Common myeloid progenitor, CD34-positive (primary cell): ENCODE measurements around the gene FSCN2.
A peak's percentile ranks its signal among the peaks of the same experiment; 100 is the strongest.

Source experiments
- CTCF ChIA-PET: fragments of 350-600 bp; sonication (Branson Sonifier 250); formaldehyde crosslinking; loops from one replicate; lab custom pipeline; 2021; ENCODE audit warnings: antibody characterized with exemption; lab: Charles Lee
- POLR2A ChIA-PET: fragments of 350-600 bp; sonication (Branson Sonifier 250); formaldehyde crosslinking; loops from one replicate; lab custom pipeline; 2021; ENCODE audit warnings: antibody characterized with exemption; lab: Charles Lee
- DNase-seq, 3 donors: peaks; one replicate each; pipeline versions ENCODE4 v3.0.0 to v3.0.0-alpha.2; 2013
- H3K27ac ChIP-seq, 2 experiments: 1 replicate in 1 of 2; 2 replicates in 1 of 2; pipeline ENCODE4 v1.7.0; 2013; ENCODE audit warnings: inconsistent platforms in 2 of 2, low read length in 2 of 2, mild to moderate bottlenecking in 2 of 2, low read depth in 1 of 2, moderate library complexity in 1 of 2; ENCODE audit not compliant: severe bottlenecking in 2 of 2, insufficient read depth in 1 of 2, poor library complexity in 1 of 2
- H3K27me3 ChIP-seq, 5 experiments: replicated peaks in 2 of 5; 1 replicate in 3 of 5; 2 replicates in 2 of 5; pipeline versions ENCODE4 v1.6.1 to v1.7.0; 2013; ENCODE audit warnings: low read length in 4 of 5, mild to moderate bottlenecking in 2 of 5, moderate library complexity in 2 of 5, inconsistent platforms in 1 of 5; ENCODE audit not compliant: insufficient read depth in 5 of 5, control insufficient read depth in 4 of 5
- H3K36me3 ChIP-seq, 4 experiments: 1 replicate in 2 of 4; 2 replicates in 2 of 4; pipeline versions ENCODE4 v1.6.1 to v1.7.0; 2013; ENCODE audit warnings: low read length in 3 of 4, control low read depth in 1 of 4, mild to moderate bottlenecking in 1 of 4; ENCODE audit not compliant: control insufficient read depth in 4 of 4, insufficient read depth in 4 of 4
- H3K4me1 ChIP-seq, 4 experiments: 1 replicate in 3 of 4; 2 replicates in 1 of 4; pipeline versions ENCODE4 v1.6.1 to v1.7.1; 2013; ENCODE audit warnings: low read length in 3 of 4, mild to moderate bottlenecking in 3 of 4, control low read depth in 1 of 4, inconsistent platforms in 1 of 4, moderate library complexity in 1 of 4; ENCODE audit not compliant: control insufficient read depth in 4 of 4, insufficient read depth in 4 of 4; ENCODE audit errors: control extremely low read depth in 1 of 4
- H3K4me3 ChIP-seq, 7 experiments: 1 replicate in 4 of 7; 2 replicates in 3 of 7; pipeline versions ENCODE4 v1.5.1 to v1.7.0; 2013; ENCODE audit warnings: mild to moderate bottlenecking in 7 of 7, low read length in 6 of 7, moderate library complexity in 6 of 7, inconsistent platforms in 2 of 7, low read depth in 2 of 7, control low read depth in 1 of 7; ENCODE audit not compliant: insufficient read depth in 4 of 7, control insufficient read depth in 1 of 7; ENCODE audit errors: extremely low read depth in 1 of 7
- H3K9me3 ChIP-seq, 5 experiments: 1 replicate in 4 of 5; 2 replicates in 1 of 5; pipeline versions ENCODE4 v1.6.1 to v1.7.1; 2013; ENCODE audit warnings: low read length in 4 of 5, mild to moderate bottlenecking in 2 of 5, inconsistent platforms in 1 of 5, low read depth in 1 of 5, moderate library complexity in 1 of 5; ENCODE audit not compliant: control insufficient read depth in 4 of 5, insufficient read depth in 2 of 5; ENCODE audit errors: control extremely low read depth in 1 of 5
- WGBS: methylation state at CpG from one replicate; pipeline ENCODE4 v1.1.5; 2013; ENCODE audit not compliant: insufficient coverage; 5-methylcytosine and 5-hydroxymethylcytosine counted together

The FSCN2 gene

DNA sequence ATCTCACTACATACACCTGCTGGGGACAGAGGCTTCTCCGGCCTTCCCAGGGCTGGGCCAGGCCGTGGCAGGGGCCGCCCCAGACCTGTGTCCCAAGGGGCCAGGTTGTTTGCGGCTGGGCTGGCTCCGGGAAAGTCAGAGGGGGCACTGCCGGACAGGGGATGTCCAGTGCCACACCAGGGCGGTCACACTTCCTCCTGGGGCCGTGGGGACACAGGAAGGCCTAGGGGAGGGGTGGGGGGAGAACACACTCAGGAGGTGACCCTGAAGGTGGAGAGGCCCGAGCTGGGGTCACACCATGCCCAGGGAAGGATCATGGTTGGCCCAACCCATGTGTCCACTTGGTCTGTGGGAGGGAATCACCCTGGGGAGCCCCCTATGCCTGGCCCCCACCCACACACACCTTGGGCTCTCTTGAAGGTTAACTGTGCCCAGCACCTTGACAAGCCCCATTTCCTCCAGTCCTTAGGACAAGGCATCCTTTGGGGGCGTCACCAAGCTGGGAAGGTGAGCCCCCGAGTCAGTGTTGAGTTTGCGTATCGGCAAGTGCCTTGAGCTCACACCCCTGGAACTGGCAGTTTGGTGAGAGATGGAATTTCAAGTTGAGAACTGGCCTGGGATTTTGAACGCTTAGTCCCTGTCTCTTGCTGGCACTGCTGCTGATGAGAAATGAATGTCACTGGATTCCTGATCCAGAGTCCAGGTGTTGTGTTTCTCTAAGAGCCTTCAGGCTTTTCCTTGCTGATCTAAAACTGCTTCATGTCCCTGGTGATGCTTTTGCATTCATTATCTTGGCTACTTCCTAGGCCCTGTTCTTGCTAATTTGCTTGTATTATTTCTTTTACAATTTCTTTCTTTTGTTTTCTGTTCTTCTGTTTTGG is 7.9 kb upstream of the FSCN2 start:
- no peaks in the 10 kb centered on the region for H3K36me3 ChIP-seq
- H3K9me3 ChIP-seq: no peaks in the 10 kb centered on the region
- ChIA-PET CTCF (interaction anchor here (0.6 to 1.2 kb wide), 3 partner anchors 18 to 50 kb away, joined by 3 read pairs; no protein-coding TSS in a partner anchor), POLR2A (no interaction called here)
- WGBS: 84% methylated on average over 10 of the region's 14 CpGs
- H3K4me1 ChIP-seq: peaks cover 0 to 39% (median 33%) of the 10 kb centered on the region in 4 experiments
- peaks cover 0 to 13% (median 0%) of the 10 kb centered on the region in 5 experiments for H3K27me3 ChIP-seq
- H3K27ac ChIP-seq: no peak overlapping the region
- DNase-seq: no peak
- H3K4me3 ChIP-seq: peak overlapping the region in 3 of 7 experiments; percentile 63 to 73 (median 69)

DNA sequence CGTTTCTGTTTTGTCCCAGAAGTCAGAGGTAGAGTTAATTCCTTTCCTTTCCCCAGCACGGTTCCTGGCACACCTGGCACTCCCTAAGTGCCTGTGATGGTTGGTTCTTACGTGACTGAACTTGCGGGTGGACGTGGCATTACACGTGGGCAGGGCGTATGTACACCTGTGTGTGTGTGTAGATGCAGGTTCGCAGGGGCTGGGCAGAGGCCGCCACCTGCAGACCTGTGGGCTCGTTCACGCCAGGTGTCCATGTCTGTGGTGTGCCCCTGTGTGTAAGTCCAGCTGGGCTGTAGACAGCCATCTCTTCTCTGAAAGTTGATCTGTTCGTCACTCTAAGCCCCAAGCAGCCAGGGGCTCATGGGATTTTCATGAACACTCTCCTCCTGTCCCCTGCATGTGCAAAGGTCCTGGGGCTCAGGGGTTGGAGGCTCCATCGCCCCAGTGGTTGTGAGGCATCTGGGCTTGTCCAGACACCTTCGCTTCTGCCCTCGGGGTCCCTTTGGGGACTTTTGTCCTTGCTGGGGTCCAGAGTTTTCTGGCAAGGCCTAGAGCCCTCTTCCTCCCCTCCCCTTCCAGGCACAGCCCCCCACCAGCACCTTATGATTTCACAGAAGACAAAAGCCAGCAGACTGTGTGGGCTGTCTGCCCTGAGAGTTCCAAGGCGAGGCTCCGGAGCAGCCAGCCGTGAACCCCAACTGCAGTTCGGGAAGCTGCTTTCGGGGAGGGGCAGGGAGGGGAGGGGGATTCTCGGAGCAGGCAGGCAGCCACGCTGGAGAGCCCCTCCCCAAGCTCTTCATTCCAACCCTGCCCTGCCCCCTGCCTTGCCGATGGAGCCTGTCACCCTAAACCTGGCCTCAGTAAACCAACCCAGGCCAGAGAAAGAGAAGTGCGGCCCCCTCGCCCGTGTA is 5.4 kb upstream of the FSCN2 start:
- Histone ChIP-seq H3K4me1 (peaks cover 0 to 30% (median 22%) of the 10 kb centered on the region in 4 experiments), H3K27me3 (peaks cover 0 to 22% (median 0%) of the 10 kb centered on the region in 5 experiments), H3K9me3 (no peaks in the 10 kb centered on the region), H3K36me3 (no peaks in the 10 kb centered on the region), H3K27ac (no peak overlapping the region), H3K4me3 (no peak overlapping the region)
- CTCF ChIA-PET: interaction anchor here (1.0 to 2.5 kb wide), 7 partner anchors 7 to 214 kb away, joined by 3 to 8 read pairs (median 3); no protein-coding TSS in a partner anchor
- 80% methylated on average over 22 of the region's 26 CpGs for whole genome bisulfite sequencing
- POLR2A ChIA-PET: interaction anchor here (0.6 to 0.9 kb wide), 3 partner anchors 9 to 114 kb away, joined by 3 read pairs; no protein-coding TSS in a partner anchor
- DNase-seq: peak; percentile 67 to 79 (median 77)

DNA sequence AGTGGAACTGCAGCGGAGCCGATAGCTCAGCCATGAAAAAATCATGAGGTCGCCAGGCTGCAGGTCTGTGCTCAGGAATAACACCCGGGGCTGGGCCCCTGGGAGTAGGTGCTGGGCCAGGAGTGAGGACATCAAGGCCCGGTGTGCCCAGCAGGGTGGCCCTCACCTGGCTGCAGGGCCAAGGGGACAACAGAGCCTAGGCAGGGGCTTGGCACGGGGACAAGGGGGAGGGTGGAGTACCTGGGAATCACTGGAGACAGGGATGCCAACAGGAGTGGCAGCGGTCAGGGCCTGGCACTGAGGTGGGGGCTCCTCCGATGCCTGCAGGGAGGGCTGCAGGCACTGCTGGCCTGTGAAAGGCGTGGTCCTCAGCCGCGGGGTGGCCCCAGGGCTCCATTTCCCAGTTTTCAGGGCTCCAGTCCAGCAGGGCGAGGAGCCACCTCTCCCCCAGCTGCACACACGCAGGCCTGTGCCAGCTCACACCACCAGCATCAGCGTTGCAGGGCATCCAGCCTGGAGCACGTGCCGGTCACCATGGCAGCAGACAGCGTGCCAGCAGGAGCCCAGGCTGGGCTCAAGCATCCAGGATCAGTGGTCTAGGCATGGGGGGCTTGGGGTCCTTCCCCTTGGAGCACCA is 4.7 kb upstream of the FSCN2 start:
- no peak overlapping the region for H3K4me3 ChIP-seq
- DNase-seq: no peak
- ChIA-PET CTCF (interaction anchor here (0.7 to 2.5 kb wide), 8 partner anchors 8 to 214 kb away, joined by 3 to 8 read pairs (median 3); partner anchors contain the start of gene ACTG1), POLR2A (interaction anchor here (0.6 to 0.9 kb wide), 3 partner anchors 10 to 114 kb away, joined by 3 read pairs; no protein-coding TSS in a partner anchor)
- H3K9me3 ChIP-seq: no peaks in the 10 kb centered on the region
- 53% methylated on average over 17 of the region's 17 CpGs for WGBS
- peaks cover 0 to 28% (median 0%) of the 10 kb centered on the region in 5 experiments for H3K27me3 ChIP-seq
- H3K27ac ChIP-seq: no peak overlapping the region
- H3K36me3 ChIP-seq: no peaks in the 10 kb centered on the region
- H3K4me1 ChIP-seq: peaks cover 0 to 24% (median 20%) of the 10 kb centered on the region in 4 experiments

DNA sequence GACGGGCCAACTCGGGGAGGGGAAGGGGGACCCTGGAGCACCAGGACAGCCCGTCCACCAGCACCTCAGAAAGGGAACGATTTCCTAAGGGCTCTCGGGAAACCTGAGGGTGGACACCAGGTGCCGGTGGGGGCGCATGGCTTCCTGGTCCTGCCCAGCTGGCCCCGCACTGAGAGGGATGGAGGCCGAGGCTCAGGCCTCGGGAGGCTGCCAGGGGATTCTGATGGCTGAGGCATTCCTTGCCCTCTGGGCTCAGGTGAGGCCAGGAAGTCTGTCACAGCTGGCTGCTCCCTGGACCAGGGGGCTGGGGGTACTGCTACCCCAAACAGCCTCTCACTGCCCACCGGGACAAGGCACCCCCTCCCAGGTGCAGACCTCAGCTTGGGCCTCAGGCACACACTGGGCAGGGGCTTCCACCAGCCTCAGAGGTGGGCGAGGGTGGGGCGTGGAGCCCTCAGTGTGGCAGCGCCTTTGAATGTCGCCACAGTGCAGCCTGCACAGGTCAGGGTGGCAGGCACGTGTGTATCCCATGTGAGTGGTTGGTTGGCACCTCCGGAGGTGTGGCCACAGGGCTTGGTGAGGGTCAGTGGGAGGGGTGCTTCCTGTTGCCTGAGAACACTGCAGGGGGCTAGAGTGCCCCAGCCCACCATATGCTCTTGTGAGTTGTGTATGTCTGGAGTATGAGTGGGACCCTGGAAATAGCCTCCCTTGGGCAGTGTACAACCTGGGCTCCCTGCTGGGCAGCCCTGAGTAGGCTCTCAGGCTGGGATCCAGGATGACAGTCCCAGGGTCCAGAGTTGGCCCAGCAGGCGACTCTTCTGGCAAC is 3.9 kb upstream of the FSCN2 start:
- Histone ChIP-seq H3K4me3 (no peak overlapping the region), H3K27ac (no peak overlapping the region), H3K9me3 (no peaks in the 10 kb centered on the region), H3K36me3 (no peaks in the 10 kb centered on the region), H3K4me1 (peaks cover 0 to 17% (median 13%) of the 10 kb centered on the region in 4 experiments), H3K27me3 (peaks cover 0 to 29% (median 0%) of the 10 kb centered on the region in 5 experiments)
- ChIA-PET POLR2A (interaction anchor here (0.9 kb wide), 1 partner anchor 10 kb away, joined by 3 read pairs; no protein-coding TSS in a partner anchor), CTCF (interaction anchor here (0.7 to 2.5 kb wide), 3 partner anchors 10 to 40 kb away, joined by 3 to 8 read pairs (median 5); partner anchors contain the start of gene ACTG1)
- 88% methylated on average over 17 of the region's 18 CpGs for WGBS
- no peak for DNase-seq

DNA sequence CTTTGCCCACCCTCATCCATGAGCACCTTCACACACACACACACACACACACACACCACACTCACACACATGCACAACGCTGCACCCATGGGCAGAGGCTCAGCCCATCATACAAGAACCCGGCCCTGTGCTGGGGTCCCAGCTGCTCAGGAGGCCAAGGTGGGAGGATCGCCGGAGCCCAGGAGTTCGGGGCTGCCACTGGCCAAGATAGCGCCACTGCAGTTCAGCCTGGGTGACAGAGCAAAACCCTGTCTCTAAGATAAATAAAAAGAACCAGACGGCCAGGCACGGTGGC is 3.4 kb upstream of the FSCN2 start:
- no peaks in the 10 kb centered on the region for H3K9me3 ChIP-seq
- H3K27me3 ChIP-seq: peaks cover 0 to 29% (median 0%) of the 10 kb centered on the region in 5 experiments
- no peak overlapping the region for H3K4me3 ChIP-seq
- H3K36me3 ChIP-seq: no peaks in the 10 kb centered on the region
- H3K27ac ChIP-seq: no peak overlapping the region
- ChIA-PET CTCF (no interaction called here), POLR2A (no interaction called here)
- peaks cover 0 to 11% (median 8%) of the 10 kb centered on the region in 4 experiments for H3K4me1 ChIP-seq
- 84% methylated on average over 5 of the region's 8 CpGs for WGBS
- no peak for DNase-seq
